Measurements from ENCODE around the gene MMP24. TPM values are rescaled to one million over a fixed set of nuclear protein-coding genes. Genes with fewer than 3 reads are reported as not detected.

MMP24 gene
- polyA plus RNA-seq, 1 of the 3 experiments (the other 2 are of a cell fraction) = 18.1 TPM

DNA sequence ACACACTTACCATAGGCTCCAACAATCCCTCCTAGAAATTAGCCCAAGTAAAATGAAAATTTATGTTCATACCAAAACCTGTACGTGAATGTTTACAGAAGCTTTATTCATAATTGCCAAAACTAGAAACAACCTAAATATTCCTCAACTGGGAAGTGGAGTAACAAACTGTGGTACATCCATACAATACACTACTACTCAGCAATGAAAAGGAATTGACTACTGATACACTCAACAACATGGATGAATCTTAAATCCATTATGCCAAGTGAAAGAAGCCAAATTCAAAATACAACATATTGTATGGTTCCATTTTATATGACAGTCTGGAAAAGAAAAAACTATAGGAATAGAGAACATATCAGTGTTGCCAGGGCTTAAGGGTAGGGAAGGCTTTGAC, 19.7 kb upstream of the MMP24 start:
- H3K4me1 ChIP-seq (ENCODE audit: control insufficient read depth in 1 of 2, insufficient read depth in 2 of 2, low read depth in 1 of 2, low read length in 1 of 2) = peaks cover 0 to 2% of the 10 kb centered on the region in 2 experiments; a peak in 1 of 4 replicates
- DNase-seq = no peak
- POLR2A ChIA-PET = no interaction called here
- no peak overlapping the region for H3K9ac ChIP-seq
- H3K9me2 ChIP-seq = no peaks in the 10 kb centered on the region
- H3K4me2 ChIP-seq = no peak overlapping the region
- TF ChIP-seq, protein P1, sequence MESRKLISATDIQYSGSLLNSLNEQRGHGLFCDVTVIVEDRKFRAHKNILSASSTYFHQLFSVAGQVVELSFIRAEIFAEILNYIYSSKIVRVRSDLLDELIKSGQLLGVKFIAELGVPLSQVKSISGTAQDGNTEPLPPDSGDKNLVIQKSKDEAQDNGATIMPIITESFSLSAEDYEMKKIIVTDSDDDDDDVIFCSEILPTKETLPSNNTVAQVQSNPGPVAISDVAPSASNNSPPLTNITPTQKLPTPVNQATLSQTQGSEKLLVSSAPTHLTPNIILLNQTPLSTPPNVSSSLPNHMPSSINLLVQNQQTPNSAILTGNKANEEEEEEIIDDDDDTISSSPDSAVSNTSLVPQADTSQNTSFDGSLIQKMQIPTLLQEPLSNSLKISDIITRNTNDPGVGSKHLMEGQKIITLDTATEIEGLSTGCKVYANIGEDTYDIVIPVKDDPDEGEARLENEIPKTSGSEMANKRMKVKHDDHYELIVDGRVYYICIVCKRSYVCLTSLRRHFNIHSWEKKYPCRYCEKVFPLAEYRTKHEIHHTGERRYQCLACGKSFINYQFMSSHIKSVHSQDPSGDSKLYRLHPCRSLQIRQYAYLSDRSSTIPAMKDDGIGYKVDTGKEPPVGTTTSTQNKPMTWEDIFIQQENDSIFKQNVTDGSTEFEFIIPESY (IDR thresholded peaks at IDR 0.05; ENCODE audit: borderline replicate concordance, low read depth) = no peak
- TF ChIP-seq MXI1 (IDR thresholded peaks at IDR 0.05; ENCODE audit: low read depth, low read length) = no peak
- TF ChIP-seq EP300 (IDR thresholded peaks at IDR 0.05; ENCODE audit: borderline replicate concordance in 1 of 2, low read depth in 1 of 2, low read length in 1 of 2) = no peak
- TF ChIP-seq FOSL2 (IDR thresholded peaks at IDR 0.05; ENCODE audit: borderline replicate concordance, low read depth) = no peak
- TF ChIP-seq SMC3 (IDR thresholded peaks at IDR 0.05; ENCODE audit: low read depth, low read length) = no peak
- TF ChIP-seq, protein P2, sequence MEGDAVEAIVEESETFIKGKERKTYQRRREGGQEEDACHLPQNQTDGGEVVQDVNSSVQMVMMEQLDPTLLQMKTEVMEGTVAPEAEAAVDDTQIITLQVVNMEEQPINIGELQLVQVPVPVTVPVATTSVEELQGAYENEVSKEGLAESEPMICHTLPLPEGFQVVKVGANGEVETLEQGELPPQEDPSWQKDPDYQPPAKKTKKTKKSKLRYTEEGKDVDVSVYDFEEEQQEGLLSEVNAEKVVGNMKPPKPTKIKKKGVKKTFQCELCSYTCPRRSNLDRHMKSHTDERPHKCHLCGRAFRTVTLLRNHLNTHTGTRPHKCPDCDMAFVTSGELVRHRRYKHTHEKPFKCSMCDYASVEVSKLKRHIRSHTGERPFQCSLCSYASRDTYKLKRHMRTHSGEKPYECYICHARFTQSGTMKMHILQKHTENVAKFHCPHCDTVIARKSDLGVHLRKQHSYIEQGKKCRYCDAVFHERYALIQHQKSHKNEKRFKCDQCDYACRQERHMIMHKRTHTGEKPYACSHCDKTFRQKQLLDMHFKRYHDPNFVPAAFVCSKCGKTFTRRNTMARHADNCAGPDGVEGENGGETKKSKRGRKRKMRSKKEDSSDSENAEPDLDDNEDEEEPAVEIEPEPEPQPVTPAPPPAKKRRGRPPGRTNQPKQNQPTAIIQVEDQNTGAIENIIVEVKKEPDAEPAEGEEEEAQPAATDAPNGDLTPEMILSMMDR (IDR thresholded peaks at IDR 0.05) = no peak
- TF ChIP-seq TAF1 (IDR thresholded peaks at IDR 0.05; ENCODE audit: borderline replicate concordance, low read depth, low read length) = no peak
- TF ChIP-seq NRF1 (IDR thresholded peaks at IDR 0.05; ENCODE audit: low read depth, low read length) = no peak
- H3K79me2 ChIP-seq (ENCODE audit: insufficient read depth) = no peaks in the 10 kb centered on the region
- peaks cover 11% of the 10 kb centered on the region for H3F3A ChIP-seq (replicated peaks; ENCODE audit: insufficient read depth)
- no peaks in the 10 kb centered on the region for H3K27me3 ChIP-seq (ENCODE audit: insufficient read depth)
- H3K27ac ChIP-seq (ENCODE audit: low read depth in 2 of 2, low read length in 1 of 2) = no peak overlapping the region
- no peaks in the 10 kb centered on the region for H3K36me3 ChIP-seq (replicated peaks in 1 of 2; ENCODE audit: control insufficient read depth in 1 of 2, insufficient read depth in 2 of 2, low read length in 1 of 2)
- 0 out of 2 replicates have a peak, but pooled peaks cover 11% of the 10 kb centered on the region for H3K9me3 ChIP-seq
- no peaks in the 10 kb centered on the region for H4K20me1 ChIP-seq (ENCODE audit: insufficient read depth)
- no peak overlapping the region for H2AFZ ChIP-seq (ENCODE audit: low read depth)
- 100% methylated on average over 1 of the region's 1 CpG for WGBS (ENCODE audit: low lambda C conversion rate)
- CTCF ChIA-PET = interaction anchor here (0.9 to 6.0 kb wide), 7 partner anchors 13 to 332 kb away, joined by 3 to 64 read pairs (median 5); partner anchors contain the start of gene ACSS2
- H3K4me3 ChIP-seq (ENCODE audit: low read depth in 2 of 2, low read length in 1 of 2) = no peak overlapping the region

DNA sequence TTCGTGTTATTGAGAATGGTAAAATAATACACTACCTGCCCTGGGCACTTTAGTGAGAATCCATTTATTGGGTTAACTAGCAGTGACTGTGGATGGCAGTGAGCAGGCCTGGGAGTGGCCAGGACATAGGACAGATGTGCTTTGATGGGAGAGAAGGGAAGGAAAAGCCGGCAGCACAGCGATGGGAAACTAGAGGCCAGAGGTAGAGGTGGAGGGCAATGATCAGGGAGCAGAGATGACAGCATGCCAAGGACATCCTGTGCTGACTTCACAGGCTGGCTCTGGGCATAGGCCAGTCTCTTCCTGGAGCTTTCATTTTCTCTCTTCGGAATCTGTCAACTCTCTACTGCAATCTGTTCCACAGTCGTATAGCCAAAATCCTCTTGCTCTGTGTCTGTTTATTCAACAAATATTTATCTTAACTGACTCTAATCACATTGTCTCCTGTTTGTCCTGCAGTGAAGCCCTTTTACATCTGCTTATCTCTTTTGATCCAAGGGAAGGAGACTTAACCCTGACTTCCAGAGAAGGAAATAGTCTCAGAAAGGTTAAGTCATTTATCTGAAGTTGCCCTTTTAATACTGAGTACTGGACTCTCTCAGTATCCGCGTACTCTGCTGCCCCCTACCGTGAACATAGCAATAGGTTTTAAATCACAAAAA, 18.4 kb upstream of the MMP24 start:
- peak; percentile 70 for DNase-seq
- H3K9ac ChIP-seq = no peak overlapping the region
- H3K9me2 ChIP-seq = no peaks in the 10 kb centered on the region
- H3K4me1 ChIP-seq (ENCODE audit: control insufficient read depth in 1 of 2, insufficient read depth in 2 of 2, low read depth in 1 of 2, low read length in 1 of 2) = peaks cover 0 to 2% of the 10 kb centered on the region in 2 experiments; a peak in 1 of 4 replicates
- peak overlapping the region in 1 of 2 experiments; percentile 41; a peak in 1 of 4 replicates for H3K4me3 ChIP-seq (ENCODE audit: low read depth in 2 of 2, low read length in 1 of 2)
- peaks cover 11% of the 10 kb centered on the region for H3F3A ChIP-seq (replicated peaks; ENCODE audit: insufficient read depth)
- H3K36me3 ChIP-seq (replicated peaks in 1 of 2; ENCODE audit: control insufficient read depth in 1 of 2, insufficient read depth in 2 of 2, low read length in 1 of 2) = no peaks in the 10 kb centered on the region
- CTCF ChIA-PET = interaction anchor here (0.6 to 6.0 kb wide), 29 partner anchors 13 to 375 kb away, joined by 3 to 64 read pairs (median 5); partner anchors contain the start of genes ACSS2, EDEM2, GGT7 and MMP24
- POLR2A ChIA-PET = no interaction called here
- no peaks in the 10 kb centered on the region for H3K27me3 ChIP-seq (ENCODE audit: insufficient read depth)
- H3K27ac ChIP-seq (ENCODE audit: low read depth in 2 of 2, low read length in 1 of 2) = peak overlapping the region in 1 of 2 experiments; percentile 31; a peak in 2 of 4 replicates
- WGBS (ENCODE audit: low lambda C conversion rate) = 35% methylated on average over 8 of the region's 8 CpGs
- H2AFZ ChIP-seq (ENCODE audit: low read depth) = peak overlapping the region; percentile 65; the same call in 1 of the 2 replicates
- no peaks in the 10 kb centered on the region for H3K79me2 ChIP-seq (ENCODE audit: insufficient read depth)
- H3K9me3 ChIP-seq = 0 out of 2 replicates have a peak, but pooled peaks cover 9% of the 10 kb centered on the region
- no peaks in the 10 kb centered on the region for H4K20me1 ChIP-seq (ENCODE audit: insufficient read depth)
- 0 out of 2 replicates have a peak overlapping the region, but pooled peaks have one; percentile 33 for H3K4me2 ChIP-seq
- TF ChIP-seq EP300 (IDR thresholded peaks at IDR 0.05; ENCODE audit: borderline replicate concordance in 1 of 2, low read depth in 1 of 2, low read length in 1 of 2) (no peak), FOXM1 (IDR thresholded peaks at IDR 0.05; ENCODE audit: low read depth) (no peak), SMC3 (IDR thresholded peaks at IDR 0.05; ENCODE audit: low read depth, low read length) (peak; percentile 86), FOXJ3 (CRISPR knock-in tag; IDR thresholded peaks at IDR 0.05) (no peak), RCOR1 (IDR thresholded peaks at IDR 0.05; ENCODE audit: low read length) (no peak), YY1 (IDR thresholded peaks at IDR 0.05; ENCODE audit: low read depth) (no peak), RAD21 (IDR thresholded peaks at IDR 0.05; ENCODE audit: low read length) (peak; percentile 99), MEF2A (IDR thresholded peaks at IDR 0.05; ENCODE audit: borderline replicate concordance, low read depth) (no peak), RXRA (IDR thresholded peaks at IDR 0.05; ENCODE audit: borderline replicate concordance, low read depth) (no peak), JUND (IDR thresholded peaks at IDR 0.05) (no peak), CHD2 (IDR thresholded peaks at IDR 0.05; ENCODE audit: low read length, partially characterized antibody) (no peak)
- TF ChIP-seq, protein P3, sequence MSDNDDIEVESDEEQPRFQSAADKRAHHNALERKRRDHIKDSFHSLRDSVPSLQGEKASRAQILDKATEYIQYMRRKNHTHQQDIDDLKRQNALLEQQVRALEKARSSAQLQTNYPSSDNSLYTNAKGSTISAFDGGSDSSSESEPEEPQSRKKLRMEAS (IDR thresholded peaks at IDR 0.05; ENCODE audit: low read depth) = no peak
- TF ChIP-seq, protein P4, sequence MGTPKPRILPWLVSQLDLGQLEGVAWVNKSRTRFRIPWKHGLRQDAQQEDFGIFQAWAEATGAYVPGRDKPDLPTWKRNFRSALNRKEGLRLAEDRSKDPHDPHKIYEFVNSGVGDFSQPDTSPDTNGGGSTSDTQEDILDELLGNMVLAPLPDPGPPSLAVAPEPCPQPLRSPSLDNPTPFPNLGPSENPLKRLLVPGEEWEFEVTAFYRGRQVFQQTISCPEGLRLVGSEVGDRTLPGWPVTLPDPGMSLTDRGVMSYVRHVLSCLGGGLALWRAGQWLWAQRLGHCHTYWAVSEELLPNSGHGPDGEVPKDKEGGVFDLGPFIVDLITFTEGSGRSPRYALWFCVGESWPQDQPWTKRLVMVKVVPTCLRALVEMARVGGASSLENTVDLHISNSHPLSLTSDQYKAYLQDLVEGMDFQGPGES (IDR thresholded peaks at IDR 0.05; ENCODE audit: low read depth, low read length) = no peak

Measured in SK-N-SH (cell line).